ENCODE measurements around the gene DNAAF2.
"Not testable (repeated sequence)": the region's sequence is repeated elsewhere in the genome, so short reads cannot be mapped to it uniquely, and the experiment has no call there.

The DNAAF2 gene

DNA sequence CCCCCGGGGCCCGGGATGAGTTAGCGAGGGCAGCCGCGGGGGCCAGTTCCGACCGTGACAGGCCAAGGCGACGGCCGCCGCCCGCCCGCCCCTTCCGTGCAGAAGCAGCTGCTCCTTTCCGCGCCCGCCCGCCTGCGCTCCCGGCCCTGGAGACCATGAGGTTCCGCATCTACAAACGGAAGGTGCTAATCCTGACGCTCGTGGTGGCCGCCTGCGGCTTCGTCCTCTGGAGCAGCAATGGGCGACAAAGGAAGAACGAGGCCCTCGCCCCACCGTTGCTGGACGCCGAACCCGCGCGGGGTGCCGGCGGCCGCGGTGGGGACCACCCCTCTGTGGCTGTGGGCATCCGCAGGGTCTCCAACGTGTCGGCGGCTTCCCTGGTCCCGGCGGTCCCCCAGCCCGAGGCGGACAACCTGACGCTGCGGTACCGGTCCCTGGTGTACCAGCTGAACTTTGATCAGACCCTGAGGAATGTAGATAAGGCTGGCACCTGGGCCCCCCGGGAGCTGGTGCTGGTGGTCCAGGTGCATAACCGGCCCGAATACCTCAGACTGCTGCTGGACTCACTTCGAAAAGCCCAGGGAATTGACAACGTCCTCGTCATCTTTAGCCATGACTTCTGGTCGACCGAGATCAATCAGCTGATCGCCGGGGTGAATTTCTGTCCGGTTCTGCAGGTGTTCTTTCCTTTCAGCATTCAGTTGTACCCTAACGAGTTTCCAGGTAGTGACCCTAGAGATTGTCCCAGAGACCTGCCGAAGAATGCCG lies 13.7 kb downstream of the DNAAF2 start:
- peak; percentile 65 for DNase-seq

DNA sequence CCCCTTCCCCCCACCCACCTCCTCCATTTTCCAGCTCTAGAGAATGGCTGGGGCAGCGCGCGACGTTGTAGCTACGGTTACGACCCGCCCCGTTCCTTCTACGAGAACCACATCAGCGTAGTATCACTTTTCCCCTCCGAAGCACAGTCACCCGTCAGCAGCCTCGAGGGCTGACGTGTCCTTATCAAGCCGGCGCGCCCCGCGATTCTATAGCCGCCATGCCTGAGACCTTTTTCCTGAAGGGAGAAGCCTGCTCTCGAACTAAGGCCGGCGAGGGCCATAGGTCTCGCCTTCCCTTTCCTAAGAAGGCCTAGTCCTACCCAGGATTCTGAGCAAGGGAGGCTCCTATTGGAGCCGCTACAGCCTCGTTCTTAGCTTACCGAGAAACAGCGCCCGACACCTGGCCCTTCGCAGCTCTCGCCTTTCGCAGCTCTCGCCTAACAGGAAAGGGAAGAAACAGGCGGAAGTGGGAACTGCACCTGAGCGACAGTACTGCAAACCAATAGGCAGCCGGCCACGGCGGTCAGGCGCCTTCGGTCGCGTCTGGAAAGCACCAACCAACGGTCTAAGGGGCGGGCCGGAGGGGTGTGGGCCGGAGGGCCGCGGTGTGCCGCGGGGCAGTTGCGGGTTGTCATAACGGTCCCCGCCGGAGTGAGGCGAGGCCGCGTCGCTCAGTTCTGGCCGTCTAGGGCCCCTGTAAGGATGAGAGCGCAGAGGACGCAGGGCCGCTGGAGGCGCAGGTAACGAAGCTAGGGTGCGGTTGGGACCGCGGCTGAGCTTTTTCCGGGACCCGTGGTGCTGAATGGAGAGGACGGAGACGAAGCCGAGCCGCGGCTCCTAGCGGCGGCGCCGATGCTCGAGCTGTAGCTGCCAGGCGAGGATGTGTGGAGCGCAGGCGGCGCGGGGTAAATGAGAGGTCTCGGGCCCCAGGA lies 14.6 kb downstream of the DNAAF2 start, which contains the start of the genes MGAT2 and RPL36AL:
Gene MGAT2, plus strand, starts transcription at position 618 of the 932 bp plus-strand sequence. CDS start 470 bp downstream, outside the sequence.
Gene RPL36AL, minus strand, starts transcription at position 445 of the 932 bp plus-strand sequence. CDS start 1,522 bp downstream, outside the sequence.
- peak; percentile 96 for DNase-seq

DNA sequence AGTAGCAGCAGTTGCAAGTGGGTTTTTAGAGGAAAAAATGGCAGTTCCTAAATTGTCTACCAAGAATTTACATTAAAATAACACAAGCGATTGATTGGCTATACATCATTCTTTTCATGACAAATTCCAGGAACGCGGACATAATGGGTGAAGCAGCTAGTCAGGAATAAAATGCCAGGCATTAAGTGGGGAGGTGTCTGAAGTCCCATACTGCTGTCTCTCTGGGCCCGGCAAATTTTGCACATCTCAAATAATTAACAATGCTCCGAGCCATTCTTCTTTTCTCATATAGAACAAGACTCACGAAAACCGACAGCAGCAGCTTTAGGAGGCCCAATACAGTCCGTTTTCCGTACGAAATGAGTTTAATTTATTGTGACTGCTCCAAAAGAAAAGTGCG lies 15.3 kb downstream of the DNAAF2 start:
- DNase-seq, result no peak

DNA sequence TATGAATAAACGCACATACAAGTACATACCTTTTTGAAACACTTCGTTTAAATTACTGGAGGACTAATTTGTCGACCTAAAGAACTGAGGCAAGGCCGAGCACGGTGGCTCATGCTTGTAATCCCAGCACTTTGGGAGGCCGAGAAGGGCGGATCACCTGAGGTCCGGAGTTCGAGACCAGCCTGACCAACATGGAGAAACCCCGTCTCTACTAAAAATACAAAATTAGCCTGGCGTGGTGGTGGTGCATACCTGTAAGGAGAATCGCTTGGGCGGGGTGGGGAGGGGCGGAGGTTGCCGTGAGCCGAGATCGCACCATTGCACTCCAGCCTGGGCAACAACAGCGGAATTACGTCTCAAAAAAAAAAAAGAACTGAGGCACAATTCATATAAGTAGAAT lies 15.8 kb downstream of the DNAAF2 start:
- DNase-seq, result not testable (repeated sequence)

DNA sequence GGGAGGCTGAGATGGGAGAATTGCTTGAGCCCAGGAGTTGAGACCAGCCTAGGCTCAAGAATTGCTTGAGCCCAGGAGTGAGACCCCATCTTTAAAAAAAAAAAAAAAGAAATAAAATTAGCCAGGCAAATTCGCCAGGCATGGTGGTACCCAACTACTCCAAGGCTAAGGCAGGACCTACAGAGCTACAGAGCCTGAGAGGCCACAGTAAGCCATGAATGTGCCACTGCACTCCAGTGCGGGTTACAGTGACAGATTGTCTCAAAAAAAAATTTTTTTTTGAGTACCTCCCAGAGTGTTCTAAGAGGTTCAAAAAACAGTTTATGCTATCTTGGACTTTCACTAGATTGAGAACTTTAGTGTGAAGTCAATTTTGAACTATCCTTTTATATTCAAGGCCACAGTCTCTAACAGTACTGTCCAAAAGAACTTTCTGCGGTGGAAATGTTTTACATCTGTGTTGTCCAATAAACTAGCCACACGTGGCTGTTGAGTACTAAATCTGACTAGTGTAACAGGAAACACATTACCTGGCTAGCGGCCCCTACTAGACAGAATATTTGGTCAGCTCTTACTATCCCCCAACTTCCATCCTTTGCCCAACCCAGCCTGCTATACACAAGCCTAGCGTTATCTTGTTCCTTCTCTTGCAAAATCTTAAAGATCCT lies 17.1 kb downstream of the DNAAF2 start:
- DNase-seq, result no peak

DNA sequence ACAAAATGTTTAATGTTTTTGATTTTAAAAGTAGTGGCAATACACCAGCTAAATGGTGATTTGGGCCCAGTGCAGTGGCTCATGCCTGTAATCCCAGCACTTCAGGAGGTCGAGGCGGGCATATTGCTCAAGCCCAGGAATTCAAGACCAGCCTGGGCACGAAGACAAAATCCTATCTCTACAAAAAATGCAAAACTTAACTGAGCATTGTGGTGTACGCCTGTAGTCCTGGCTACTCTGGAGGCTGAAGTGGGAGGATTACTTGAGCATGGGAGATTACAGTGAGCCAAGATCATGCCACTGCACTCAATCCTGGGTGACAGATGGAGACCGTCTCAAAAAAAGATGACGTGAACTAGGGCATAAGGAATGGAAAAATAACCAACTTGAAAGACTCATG lies 19.3 kb downstream of the DNAAF2 start:
- DNase-seq, result no peak

DNA sequence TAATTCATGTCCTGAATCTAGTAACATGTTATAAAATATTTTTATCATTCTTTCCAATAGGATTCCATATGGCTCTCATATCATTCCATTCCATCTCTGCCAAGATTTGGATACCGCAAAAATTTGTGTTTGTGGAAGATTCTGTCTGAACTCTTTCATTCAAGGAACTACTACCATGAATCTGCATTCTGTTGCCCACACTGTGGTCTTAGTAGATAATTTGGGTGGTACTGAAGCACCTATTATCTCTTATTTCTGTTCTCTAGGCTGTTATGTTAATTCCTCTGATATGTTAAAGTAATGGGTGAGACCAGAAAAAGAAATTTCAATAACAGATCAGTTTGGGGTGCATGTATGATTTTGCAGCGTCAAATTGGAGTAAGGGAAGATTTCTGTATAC lies 20.8 kb downstream of the DNAAF2 start:
- no peak for DNase-seq

DNA sequence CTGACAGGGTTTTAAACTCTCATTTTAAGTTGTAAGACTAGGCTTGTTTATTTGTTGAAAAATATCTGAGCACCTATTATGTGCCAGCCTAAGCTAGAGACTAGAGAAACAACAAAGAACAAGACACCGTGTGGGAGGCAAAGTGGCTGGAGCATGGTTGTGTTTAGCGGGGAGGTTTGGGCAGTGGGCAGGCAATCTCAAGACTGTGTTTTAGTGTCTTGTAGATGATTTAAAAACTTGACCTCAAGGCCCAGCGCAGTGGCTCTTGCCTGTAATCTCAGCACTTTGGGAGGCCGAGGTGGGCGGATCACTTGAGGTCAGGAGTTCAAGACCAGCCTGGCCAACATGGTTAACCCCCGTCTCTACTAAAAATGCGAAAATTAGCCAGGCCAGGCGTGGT lies 22.4 kb downstream of the DNAAF2 start:
- DNase-seq, result no peak

DNA sequence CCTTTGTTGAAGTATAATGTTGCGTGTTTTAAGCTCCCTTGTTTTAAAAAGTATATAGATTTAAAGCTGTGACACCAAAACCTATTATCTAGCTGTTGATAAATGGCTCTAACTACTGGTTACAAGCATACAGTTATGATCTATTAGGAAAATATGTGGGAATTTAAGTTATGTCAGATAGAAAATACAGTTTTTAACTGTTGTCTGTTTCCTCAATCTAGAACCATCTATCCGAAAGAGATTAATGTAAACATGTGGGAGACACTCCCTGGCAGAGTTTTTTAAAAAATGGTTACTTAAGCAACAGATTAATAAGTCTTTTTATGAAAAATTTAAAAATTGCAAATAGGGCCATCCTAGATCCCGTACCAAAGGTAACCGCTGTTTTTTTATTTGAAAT lies 22.8 kb downstream of the DNAAF2 start:
- no peak for DNase-seq

DNA sequence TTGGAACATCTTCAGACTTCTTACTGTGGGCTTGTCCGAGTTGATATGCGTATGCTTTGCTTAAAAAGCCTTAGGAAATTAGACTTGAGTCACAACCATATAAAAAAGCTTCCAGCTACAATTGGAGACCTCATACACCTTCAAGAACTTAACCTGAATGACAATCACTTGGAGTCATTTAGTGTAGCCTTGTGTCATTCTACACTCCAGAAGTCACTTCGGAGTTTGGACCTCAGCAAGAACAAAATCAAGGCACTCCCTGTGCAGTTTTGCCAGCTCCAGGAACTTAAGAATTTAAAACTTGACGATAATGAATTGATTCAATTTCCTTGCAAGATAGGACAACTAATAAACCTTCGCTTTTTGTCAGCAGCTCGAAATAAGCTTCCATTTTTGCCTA lies 27.5 kb downstream of the DNAAF2 start:
- no peak for DNase-seq

DNA sequence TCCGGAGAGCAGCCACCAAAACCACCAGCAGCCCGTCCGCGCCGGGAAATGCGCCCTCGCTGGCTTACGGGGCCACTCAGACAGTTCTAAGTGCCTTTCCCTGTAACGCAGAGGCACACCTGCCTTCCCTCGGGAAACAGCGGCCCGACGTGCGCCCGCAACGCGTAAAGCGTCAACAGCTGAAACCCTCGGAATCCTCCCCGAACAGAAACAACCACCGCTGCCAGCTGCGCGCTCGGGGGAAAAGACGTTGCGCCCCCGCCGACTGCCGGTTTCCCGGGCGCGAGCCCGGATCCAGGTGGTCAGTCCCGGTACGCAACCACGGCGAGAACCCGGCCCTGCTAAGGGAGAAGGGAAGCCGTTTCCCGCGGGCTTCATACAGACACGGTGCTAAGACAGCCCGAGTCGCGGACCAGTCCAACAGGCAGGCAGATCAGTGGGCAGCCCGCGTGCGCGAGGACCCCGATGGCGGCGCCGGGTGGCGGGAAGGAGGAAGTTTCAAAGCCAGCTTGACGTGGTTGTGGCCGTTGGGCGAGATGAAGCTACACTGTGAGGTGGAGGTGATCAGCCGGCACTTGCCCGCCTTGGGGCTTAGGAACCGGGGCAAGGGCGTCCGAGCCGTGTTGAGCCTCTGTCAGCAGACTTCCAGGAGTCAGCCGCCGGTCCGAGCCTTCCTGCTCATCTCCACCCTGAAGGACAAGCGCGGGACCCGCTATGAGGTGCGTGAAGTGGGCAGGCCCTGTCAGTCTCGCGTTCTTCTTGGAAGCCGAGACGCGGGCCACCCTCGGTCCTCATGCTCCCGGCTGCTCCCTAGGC lies 36.4 kb downstream of the DNAAF2 start, which contains the start of gene LRR1:
Gene LRR1, plus strand, starts transcription at position 456 of the 816 bp plus-strand sequence. Its CDS starts 81 bp downstream, at position 537.
- peak; percentile 82 for DNase-seq

DNA sequence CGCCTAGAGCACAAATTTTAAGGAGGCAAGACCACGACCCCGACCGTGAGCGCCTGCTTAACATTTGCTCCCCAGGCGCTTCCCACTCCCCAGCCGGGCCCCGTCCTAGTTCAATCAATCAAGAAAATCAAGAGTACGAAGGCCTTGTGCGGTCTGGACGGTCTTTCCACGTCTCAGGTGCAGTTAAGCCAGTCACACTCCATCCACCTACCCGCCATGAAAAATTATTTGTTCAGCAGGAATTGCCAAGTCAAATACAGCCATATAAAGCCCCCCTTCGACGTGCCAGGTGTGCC lies 36.9 kb downstream of the DNAAF2 start:
- no peak for DNase-seq

DNA sequence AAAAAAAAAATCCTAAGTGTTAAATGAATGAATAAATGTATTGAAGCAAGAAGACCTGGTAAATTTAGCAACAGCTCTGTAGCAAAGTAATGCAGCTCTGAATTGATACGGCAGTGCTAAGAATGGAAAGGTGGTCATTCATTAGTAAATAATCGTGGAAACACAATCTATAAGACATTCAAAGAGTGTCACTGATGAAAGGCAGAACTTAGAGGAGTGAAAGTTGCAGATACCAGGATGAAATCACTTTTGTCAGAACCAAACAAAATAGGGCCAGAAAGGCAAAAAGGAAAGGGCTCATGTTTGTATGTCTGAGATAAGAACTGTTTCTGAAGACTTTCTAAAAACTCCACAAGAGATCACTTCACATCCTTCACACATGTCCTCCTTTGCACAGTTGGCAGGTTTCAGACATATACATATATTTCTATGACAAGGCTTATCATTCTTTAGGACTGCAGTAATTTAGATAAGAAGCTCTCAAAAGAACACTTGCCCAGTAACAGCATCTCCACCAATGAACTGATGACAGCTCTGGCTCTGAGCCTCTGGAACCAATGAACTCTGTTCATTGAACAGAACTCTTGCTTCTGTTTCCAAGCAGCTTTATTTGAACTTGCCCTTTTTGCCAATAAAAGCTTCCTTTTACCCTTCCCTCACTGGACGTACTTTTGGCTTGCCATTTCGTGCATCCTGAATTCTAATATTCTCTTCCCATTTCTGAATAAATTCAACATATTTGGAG lies 40.5 kb downstream of the DNAAF2 start:
- DNase-seq, result no peak

DNA sequence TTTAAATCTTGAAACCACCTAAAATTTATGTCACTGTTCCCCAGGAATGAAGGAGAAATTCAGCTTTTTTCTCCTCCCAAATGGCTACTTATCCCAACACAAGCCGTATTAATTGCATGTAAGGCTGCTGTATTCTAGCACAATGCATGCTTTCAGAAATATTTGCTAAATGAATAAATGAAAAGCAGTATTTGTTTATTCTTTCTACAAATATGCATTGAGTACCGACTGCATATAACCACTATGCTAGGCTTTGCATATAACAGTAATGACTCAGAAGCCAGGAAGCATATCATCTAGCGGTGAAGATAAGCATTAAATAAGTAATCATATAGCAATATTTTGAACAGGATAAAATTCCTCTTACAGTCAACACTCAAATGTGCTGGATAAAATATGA lies 42.0 kb downstream of the DNAAF2 start:
- DNase-seq, result no peak

DNA sequence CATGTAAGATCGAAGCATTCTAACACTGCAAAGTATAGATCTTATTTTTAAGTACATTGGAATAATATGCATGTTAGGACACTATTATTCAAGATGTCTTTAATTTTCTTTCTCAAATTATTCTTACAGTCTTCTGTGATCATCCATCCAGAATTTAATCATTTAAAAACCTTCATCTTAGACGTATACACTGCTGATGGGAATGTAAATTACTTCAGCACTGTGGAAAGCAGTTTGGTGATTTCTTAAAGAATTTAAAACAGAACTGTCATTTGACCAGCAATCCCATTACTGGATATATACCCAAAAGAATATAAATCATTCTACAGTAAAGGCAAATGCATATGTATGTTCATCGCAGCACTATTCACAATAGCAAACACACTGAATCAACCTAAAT lies 45.7 kb downstream of the DNAAF2 start:
- DNase-seq, result no peak

DNA sequence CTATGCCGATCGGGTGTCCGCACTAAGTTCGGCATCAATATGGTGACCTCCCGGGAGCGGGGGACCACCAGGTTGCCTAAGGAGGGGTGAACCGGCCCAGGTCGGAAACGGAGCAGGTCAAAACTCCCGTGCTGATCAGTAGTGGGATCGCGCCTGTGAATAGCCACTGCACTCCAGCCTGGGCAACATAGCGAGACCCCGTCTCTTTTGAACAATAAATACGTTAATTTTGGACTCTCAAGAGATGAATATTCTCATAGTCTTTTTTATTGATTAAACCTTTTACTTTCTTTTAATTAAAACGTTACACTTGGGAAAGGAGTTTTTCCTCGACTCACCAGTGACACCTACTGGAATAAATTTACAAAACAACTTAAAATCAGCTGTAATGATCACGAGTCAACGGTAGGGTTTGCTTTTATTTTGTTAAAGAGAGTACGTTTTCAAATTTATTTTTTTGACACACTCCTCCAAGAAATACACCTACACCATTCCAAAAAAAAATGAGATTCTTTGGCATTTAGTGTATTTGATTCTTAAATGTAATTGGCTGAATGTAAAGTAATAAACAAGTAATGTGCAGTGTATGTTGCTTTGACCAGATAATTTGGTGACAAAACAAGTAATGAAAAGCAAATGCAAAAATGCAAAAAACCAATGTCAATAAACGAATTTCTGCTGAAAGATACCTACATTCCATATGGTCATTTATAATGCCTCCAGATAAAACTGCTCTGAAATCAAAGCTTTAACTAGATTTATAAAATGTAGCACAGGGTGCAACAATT lies 48.2 kb downstream of the DNAAF2 start:
- DNase-seq, result peak; percentile 44

DNA sequence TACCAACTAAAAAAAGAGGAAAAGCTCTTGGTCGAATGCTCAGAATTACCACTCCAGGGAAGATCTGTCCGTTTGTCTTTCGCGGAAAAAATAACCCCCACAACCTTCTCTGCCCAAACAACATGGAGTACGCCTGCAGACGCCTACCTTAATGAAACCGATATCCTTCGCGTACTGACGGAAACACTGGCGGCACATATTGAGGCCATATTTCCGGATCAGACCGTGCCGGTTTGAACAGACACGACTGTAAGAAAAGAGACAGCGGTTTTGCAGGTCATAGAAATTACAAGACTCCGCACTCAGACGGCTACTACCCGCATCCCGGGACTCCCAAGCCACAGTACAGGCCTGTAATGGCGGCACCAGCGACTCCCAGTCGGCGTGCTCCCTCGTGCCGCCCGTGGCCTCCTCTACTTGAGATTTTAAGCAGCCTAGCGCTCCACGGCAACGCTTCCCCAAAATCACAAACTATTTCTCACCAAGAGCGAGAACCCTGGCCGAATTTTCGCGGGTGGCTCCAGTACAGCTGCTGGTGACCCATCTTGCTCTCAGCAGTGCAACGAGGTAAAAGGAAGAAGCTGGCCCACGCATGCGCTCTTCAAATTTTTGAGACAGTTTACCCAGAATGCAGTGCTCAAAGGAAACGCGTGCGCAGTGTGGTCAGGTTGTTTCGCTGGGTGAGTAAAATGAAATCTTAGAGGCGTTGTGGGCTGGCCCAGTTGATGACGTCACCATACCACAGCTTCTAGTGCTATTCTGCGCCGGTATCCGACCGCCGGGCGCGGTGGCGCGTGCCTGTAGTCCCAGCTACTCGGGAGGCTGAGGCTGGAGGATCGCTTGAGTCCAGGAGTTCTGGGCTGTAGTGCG lies 49.0 kb downstream of the DNAAF2 start, which contains the start of gene RPS29:
Gene RPS29, minus strand, starts transcription at position 578 of the 870 bp plus-strand sequence. Its CDS starts 34 bp downstream, at position 544.
- peak; percentile 97 for DNase-seq

DNA sequence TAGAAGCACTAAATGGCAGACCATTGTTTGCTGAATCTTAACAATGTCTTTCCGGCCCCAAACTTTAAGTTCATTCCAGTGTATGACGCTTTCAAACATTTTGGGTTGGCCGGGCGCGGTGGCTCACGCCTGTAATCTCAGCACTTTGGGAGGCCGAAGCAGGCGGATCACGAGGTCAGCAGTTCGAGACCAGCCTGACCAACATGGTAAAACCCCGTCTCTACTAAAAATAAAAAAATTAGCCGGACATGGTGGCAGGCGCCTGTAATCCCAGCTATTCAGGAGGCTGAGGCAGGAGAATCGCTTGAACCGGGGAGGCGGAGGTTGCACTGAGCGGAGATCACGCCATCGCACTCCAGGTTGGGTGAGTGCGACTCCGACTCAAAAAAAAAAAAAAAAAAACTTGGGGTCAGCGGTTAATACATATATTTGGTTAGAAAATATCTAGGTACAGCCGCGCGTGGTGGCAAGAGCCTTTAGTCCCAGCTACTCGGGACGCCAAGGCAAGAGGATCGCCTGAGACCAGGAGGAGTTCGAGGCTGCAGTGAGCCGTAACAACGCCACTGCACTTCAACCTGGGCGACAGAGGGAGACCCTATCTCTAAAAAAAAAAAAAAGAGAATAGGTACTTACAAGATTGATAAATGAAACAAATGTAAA lies 49.9 kb downstream of the DNAAF2 start:
- DNase-seq, result peak; percentile 24

DNA sequence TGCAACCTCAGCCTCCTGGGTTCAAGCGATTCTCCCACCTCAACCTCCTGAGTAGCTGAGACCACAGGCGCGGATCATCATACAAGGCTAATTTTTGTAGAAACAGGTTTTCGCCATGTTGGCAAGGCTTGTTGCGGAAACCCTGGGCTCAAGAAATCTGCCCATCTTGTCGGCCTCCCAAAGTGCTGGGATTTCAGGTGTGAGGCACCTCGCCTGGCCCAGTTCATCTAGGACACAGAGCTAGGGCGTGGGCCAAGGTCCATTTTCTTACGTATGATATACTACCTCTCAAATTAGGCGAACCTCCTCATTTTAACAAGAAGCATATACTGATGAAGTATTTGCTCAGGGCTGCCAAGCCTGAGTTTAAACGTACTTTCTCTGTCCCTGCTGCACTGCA lies 51.0 kb downstream of the DNAAF2 start:
- no peak for DNase-seq

All from RPMI8226 (cell line).